Mesothelial cell of epicardium (in vitro differentiated cells): ENCODE data around the gene PLA2G7. TPM values are rescaled to one million over a fixed set of nuclear protein-coding genes. Genes with fewer than 3 reads are reported as not detected.
"Not testable (repeated sequence)": the region's sequence is repeated elsewhere in the genome, so short reads cannot be mapped to it uniquely, and the experiment has no call there.

Source experiments
- DNase-seq, 2 experiments: peaks; one replicate each; pipeline ENCODE4 v3.0.0; 2021; ENCODE audit warnings: low spot score in 2 of 2; ENCODE audit not compliant: unreplicated experiment in 2 of 2
- H3K27ac Mint-ChIP-seq: 2 replicates; pipeline ENCODE4 v1.8.0; 2021; ENCODE audit warnings: mixed read lengths
- H3K27me3 Mint-ChIP-seq: 2 replicates; pipeline ENCODE4 v1.8.0; 2021; ENCODE audit warnings: low read depth, mixed read lengths
- H3K36me3 Mint-ChIP-seq: 2 replicates; pipeline ENCODE4 v1.8.0; 2021; ENCODE audit warnings: mixed read lengths
- H3K4me1 Mint-ChIP-seq: 2 replicates; pipeline ENCODE4 v1.8.0; 2021; ENCODE audit warnings: mixed read lengths
- H3K4me3 Mint-ChIP-seq: 2 replicates; pipeline ENCODE4 v1.8.0; 2021; ENCODE audit warnings: mild to moderate bottlenecking, moderate library complexity, mixed read lengths
- H3K9me3 Mint-ChIP-seq: 2 replicates; pipeline ENCODE4 v1.8.0; 2021; ENCODE audit warnings: mixed read lengths
- total RNA-seq: library from RNA; stranded (reverse); gene quantifications from 3 replicates; pipeline ENCODE4 v1.2.1, GENCODE V29; 2021
- TF ChIP-seq, protein P1 (sequence below): fragments of 200-600 bp; sonication (generic); IDR thresholded peaks from one replicate; pipeline ENCODE4 v1.5.0; 2021; ENCODE audit warnings: antibody characterized with exemption; ENCODE audit not compliant: unreplicated experiment

Gene PLA2G7
- total RNA-seq, 1 donor from 2014 or later = 0.54 TPM

DNA sequence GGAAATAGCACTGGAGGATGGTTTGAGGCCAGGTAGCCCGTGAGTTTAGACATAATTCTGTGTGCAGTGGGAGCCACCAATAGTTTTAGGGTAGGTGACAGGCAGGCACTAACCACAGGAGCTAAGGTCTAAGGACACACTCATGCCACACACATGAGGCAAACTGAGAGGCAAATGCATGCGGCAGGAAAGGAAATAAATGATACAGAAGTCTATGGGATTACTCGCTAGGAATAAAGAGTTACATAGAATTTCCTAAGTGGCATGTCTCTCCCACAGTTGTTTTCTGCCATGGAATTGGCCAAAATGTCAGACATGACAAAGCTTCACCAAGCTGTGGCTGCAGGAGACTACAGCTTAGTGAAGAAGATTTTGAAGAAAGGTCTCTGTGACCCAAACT, 16.5 kb upstream of the PLA2G7 start:
- H3K4me1 Mint-ChIP-seq = no peaks in the 10 kb centered on the region
- H3K27ac Mint-ChIP-seq = no peak overlapping the region
- TF ChIP-seq, protein P1, sequence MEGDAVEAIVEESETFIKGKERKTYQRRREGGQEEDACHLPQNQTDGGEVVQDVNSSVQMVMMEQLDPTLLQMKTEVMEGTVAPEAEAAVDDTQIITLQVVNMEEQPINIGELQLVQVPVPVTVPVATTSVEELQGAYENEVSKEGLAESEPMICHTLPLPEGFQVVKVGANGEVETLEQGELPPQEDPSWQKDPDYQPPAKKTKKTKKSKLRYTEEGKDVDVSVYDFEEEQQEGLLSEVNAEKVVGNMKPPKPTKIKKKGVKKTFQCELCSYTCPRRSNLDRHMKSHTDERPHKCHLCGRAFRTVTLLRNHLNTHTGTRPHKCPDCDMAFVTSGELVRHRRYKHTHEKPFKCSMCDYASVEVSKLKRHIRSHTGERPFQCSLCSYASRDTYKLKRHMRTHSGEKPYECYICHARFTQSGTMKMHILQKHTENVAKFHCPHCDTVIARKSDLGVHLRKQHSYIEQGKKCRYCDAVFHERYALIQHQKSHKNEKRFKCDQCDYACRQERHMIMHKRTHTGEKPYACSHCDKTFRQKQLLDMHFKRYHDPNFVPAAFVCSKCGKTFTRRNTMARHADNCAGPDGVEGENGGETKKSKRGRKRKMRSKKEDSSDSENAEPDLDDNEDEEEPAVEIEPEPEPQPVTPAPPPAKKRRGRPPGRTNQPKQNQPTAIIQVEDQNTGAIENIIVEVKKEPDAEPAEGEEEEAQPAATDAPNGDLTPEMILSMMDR = no peak

DNA sequence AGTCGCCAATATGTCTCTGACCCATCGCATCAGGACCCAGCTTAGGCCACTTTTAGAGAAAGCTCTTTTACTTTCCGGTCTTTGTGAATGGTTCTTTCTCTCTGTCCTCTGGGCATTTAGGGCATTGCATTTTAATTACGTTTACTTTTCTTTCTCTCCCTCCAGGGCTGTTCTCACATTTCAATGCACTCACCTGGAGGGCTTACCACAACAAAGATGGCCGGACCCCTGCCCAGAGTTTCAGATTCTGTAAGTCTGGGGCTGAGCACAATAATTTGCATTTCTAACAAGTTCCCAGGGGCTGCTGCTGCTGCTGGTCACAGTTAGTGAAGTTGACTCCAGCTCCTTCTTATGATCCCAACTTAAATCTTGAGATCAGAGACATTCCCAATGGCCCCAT, 14.6 kb upstream of the PLA2G7 start:
- Mint-ChIP-seq H3K27ac (no peak overlapping the region), H3K9me3 (no peaks in the 10 kb centered on the region), H3K4me1 (no peaks in the 10 kb centered on the region), H3K4me3 (no peak overlapping the region), H3K36me3 (no peaks in the 10 kb centered on the region), H3K27me3 (peaks cover 14% of the 10 kb centered on the region)
- DNase-seq = no peak
- TF ChIP-seq, protein P1 = no peak

More for the DNA sequence above, 16.5 kb upstream of the PLA2G7 start:
- Mint-ChIP-seq H3K36me3 (no peaks in the 10 kb centered on the region), H3K27me3 (no peaks in the 10 kb centered on the region), H3K9me3 (no peaks in the 10 kb centered on the region), H3K4me3 (no peak overlapping the region)
- no peak for DNase-seq

DNA sequence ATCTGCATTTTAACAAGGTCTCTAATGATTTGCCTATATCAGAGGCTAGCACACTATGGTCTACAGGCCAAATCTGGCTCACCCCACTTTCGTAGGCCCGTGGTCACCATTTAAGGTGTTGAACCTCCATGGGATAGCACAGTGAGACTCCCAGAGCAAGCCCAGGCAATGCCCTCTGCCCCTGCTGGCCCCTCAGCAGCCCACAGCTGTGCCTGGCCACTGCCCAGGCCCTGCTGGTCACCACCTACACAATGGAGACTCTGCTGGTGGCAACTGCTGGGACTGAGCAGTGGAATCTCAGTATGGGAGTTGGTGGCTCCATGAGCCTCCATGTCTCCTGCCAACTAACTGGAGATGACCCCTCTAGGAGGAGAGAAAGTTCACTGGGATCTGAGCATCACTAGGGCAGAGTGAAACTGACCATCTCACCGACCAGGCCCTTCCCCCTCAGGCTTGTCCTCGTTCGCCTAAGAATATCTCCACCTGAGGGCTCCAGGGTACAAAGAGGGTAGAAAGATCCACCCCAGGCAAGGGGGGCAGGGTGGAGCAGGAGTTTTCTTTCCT, 13.8 kb upstream of the PLA2G7 start:
- no peak overlapping the region for H3K4me3 Mint-ChIP-seq
- TF ChIP-seq, protein P1 = no peak
- H3K4me1 Mint-ChIP-seq = no peaks in the 10 kb centered on the region
- no peaks in the 10 kb centered on the region for H3K36me3 Mint-ChIP-seq
- no peaks in the 10 kb centered on the region for H3K9me3 Mint-ChIP-seq
- H3K27ac Mint-ChIP-seq = no peak overlapping the region
- H3K27me3 Mint-ChIP-seq = peaks cover 19% of the 10 kb centered on the region
- DNase-seq = no peak

DNA sequence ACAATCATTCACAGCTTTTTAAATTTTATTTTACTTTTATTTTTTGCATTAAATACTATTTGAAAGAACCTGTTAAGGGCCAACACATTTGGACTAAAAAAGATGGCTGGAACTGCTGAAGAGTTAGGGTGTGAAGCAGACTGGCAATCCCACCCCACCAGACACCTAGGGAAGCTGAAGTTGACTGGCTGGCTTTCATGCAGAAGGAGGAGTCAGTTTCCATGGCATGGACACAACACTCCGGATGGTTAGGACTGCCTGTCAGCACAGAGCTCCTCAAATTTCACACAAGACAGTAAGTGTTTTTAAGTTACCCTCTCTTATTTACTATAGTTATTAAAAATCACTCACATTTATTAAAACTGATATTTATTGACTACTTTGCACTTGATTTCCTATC, 11.5 kb upstream of the PLA2G7 start, which contains the start of gene ANKRD66:
Gene ANKRD66, plus strand, starts transcription at position 238 of the 400 bp plus-strand sequence. CDS start 5,016 bp downstream, outside the sequence.
- H3K27ac Mint-ChIP-seq = no peak within 1 kb of the TSS
- H3K4me1 Mint-ChIP-seq = no peaks in the 10 kb centered on the region
- no peak within 1 kb of the TSS for H3K4me3 Mint-ChIP-seq
- H3K9me3 Mint-ChIP-seq = no peaks in the 10 kb centered on the region
- TF ChIP-seq, protein P1 = no peak
- DNase-seq = no peak
- no peaks in the 10 kb centered on the region for H3K36me3 Mint-ChIP-seq
- peaks cover 22% of the 10 kb centered on the region for H3K27me3 Mint-ChIP-seq

DNA sequence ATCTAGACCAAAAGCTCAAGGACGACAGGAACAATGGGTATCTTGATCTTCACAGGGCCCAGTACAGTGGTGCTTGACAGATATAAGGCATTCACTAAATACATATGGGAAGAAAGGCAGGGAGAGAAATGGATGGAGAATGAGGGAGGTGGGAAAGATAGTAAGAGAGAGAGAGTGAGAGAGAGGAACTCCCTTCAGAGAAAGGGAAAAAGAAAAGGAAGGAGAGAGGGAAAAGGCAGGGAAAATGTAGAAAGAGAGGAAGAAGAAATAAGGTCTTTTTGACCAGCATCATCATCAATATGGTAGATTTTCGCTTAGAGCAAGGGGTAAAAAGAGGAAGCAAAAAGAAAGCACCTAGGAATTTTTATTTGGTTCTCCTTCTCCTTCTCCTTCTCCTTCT, 10.8 kb upstream of the PLA2G7 start:
- TF ChIP-seq, protein P1 = no peak
- Mint-ChIP-seq H3K9me3 (no peaks in the 10 kb centered on the region), H3K27me3 (peaks cover 22% of the 10 kb centered on the region), H3K4me3 (no peak overlapping the region), H3K27ac (no peak overlapping the region), H3K4me1 (no peaks in the 10 kb centered on the region), H3K36me3 (no peaks in the 10 kb centered on the region)
- DNase-seq = no peak

DNA sequence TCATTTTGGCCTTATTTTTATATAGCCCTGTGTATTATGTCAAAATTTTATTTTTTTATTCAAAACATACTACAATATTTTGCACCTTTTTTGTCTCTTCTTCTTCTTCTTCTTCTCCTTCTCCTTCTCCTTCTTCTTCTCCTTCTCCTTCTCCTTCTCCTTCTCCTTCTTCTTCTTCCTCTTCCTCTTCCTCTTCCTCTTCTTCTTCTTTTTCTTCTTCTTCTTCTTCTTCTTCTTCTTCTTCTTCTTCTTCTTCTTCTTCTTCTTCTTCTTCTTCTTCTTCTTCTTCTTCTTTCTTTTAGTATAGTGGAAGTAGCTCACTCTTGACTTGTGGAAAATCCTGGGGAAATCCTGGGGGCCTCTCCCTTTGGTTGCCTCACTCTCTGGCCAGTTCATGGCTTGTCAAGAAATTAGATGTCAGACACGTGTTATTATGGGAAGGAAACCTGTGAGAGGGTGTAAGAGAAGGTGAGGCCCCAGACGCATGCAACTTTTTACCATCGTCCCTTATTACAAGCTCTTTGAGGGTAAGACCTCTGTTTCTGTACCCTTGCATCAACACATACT, 9.1 kb upstream of the PLA2G7 start:
- not testable (repeated sequence) for H3K4me3 Mint-ChIP-seq, H3K36me3 Mint-ChIP-seq, H3K4me1 Mint-ChIP-seq, DNase-seq, H3K27ac Mint-ChIP-seq, H3K9me3 Mint-ChIP-seq
- H3K27me3 Mint-ChIP-seq = peaks cover 29% of the 10 kb centered on the region
